ENCODE results near the gene NAALADL2. TPM values are rescaled to one million over a fixed set of nuclear protein-coding genes. Genes with fewer than 3 reads are reported as not detected.

The NAALADL2 gene
- total RNA-seq, 5 donors from 2014 or later (not counting 1 experiment from before 2014, with no cell fraction given), result 0.13 to 1.4 (median 0.36) TPM; not detected in 1

GRCh38 chr3:174957551-174958001 is 98.4 kb downstream of the NAALADL2 start:
- Histone ChIP-seq H3K9me3 (no peaks in the 10 kb centered on the region), H3K36me3 (ENCODE audit: control insufficient read depth in 2 of 2, extremely low read depth in 1 of 2, insufficient read depth in 1 of 2, low read length in 1 of 2) (no peaks in the 10 kb centered on the region), H3K27ac (ENCODE audit: low read length) (no peak overlapping the region), H3K27me3 (replicated peaks in 1 of 2; ENCODE audit: control insufficient read depth in 2 of 2, extremely low read depth in 1 of 2, insufficient read depth in 2 of 2, low read length in 1 of 2) (no peaks in the 10 kb centered on the region), H3K4me3 (ENCODE audit: control insufficient read depth in 1 of 2, extremely low read depth in 1 of 2, low read length in 1 of 2) (no peak overlapping the region), H3K4me1 (ENCODE audit: control insufficient read depth in 1 of 2, extremely low read depth in 1 of 2, insufficient read depth in 2 of 2, low read length in 2 of 2) (no peaks in the 10 kb centered on the region)
- no peak overlapping the region for H3K4me3 Mint-ChIP-seq
- H3K27me3 Mint-ChIP-seq, result no peaks in the 10 kb centered on the region
- peaks cover 0 to 5% (median 3%) of the 10 kb centered on the region in 3 donors for H3K9me3 Mint-ChIP-seq
- POLR2A ChIA-PET, result no interaction called here
- CTCF ChIA-PET, result no interaction called here
- no peaks in the 10 kb centered on the region for H3K36me3 Mint-ChIP-seq
- no peak overlapping the region for H3K27ac Mint-ChIP-seq
- ATAC-seq (replicated peaks in 1 of 4) (no peak), DNase-seq (no peak)
- H3K4me1 Mint-ChIP-seq, result no peaks in the 10 kb centered on the region

- Histone ChIP-seq H3K27ac (ENCODE audit: low read length) (no peak overlapping the region), H3K4me1 (ENCODE audit: control insufficient read depth in 1 of 2, extremely low read depth in 1 of 2, insufficient read depth in 2 of 2, low read length in 2 of 2) (no peaks in the 10 kb centered on the region), H3K9me3 (no peaks in the 10 kb centered on the region), H3K27me3 (replicated peaks in 1 of 2; ENCODE audit: control insufficient read depth in 2 of 2, extremely low read depth in 1 of 2, insufficient read depth in 2 of 2, low read length in 1 of 2) (no peaks in the 10 kb centered on the region), H3K36me3 (ENCODE audit: control insufficient read depth in 2 of 2, extremely low read depth in 1 of 2, insufficient read depth in 1 of 2, low read length in 1 of 2) (no peaks in the 10 kb centered on the region), H3K4me3 (ENCODE audit: control insufficient read depth in 1 of 2, extremely low read depth in 1 of 2, low read length in 1 of 2) (no peak overlapping the region)
- Mint-ChIP-seq H3K36me3 (no peaks in the 10 kb centered on the region), H3K27ac (no peak overlapping the region), H3K9me3 (peaks cover 0 to 5% (median 3%) of the 10 kb centered on the region in 3 donors), H3K27me3 (no peaks in the 10 kb centered on the region), H3K4me1 (no peaks in the 10 kb centered on the region), H3K4me3 (no peak overlapping the region)
- DNase-seq, result no peak
- ATAC-seq (replicated peaks in 1 of 4), result no peak
- 100% methylated on average over 2 of the region's 5 CpGs for WGBS (ENCODE audit: insufficient coverage)
- CTCF ChIA-PET, result no interaction called here
- POLR2A ChIA-PET, result no interaction called here
Observed at GRCh38 chr3:174958671-174959328, 99.7 kb downstream of the NAALADL2 start.

GRCh38 chr3:174959556-174960065 is 100.5 kb downstream of the NAALADL2 start:
- POLR2A ChIA-PET, result no interaction called here
- WGBS (ENCODE audit: insufficient coverage), result no CpG with 5 or more reads among the region's 4 CpGs
- H3K27me3 ChIP-seq (replicated peaks in 1 of 2; ENCODE audit: control insufficient read depth in 2 of 2, extremely low read depth in 1 of 2, insufficient read depth in 2 of 2, low read length in 1 of 2), result no peaks in the 10 kb centered on the region
- Mint-ChIP-seq H3K4me3 (no peak overlapping the region), H3K27ac (no peak overlapping the region), H3K27me3 (no peaks in the 10 kb centered on the region), H3K4me1 (no peaks in the 10 kb centered on the region), H3K36me3 (no peaks in the 10 kb centered on the region), H3K9me3 (peaks cover 0 to 5% (median 3%) of the 10 kb centered on the region in 3 donors)
- DNase-seq (no peak), ATAC-seq (replicated peaks in 1 of 4) (no peak)
- H3K27ac ChIP-seq (ENCODE audit: low read length), result no peak overlapping the region
- H3K4me1 ChIP-seq (ENCODE audit: control insufficient read depth in 1 of 2, extremely low read depth in 1 of 2, insufficient read depth in 2 of 2, low read length in 2 of 2), result no peaks in the 10 kb centered on the region
- CTCF ChIA-PET, result no interaction called here
- no peaks in the 10 kb centered on the region for H3K9me3 ChIP-seq
- H3K4me3 ChIP-seq (ENCODE audit: control insufficient read depth in 1 of 2, extremely low read depth in 1 of 2, low read length in 1 of 2), result no peak overlapping the region
- no peaks in the 10 kb centered on the region for H3K36me3 ChIP-seq (ENCODE audit: control insufficient read depth in 2 of 2, extremely low read depth in 1 of 2, insufficient read depth in 1 of 2, low read length in 1 of 2)

GRCh38 chr3:174960898-174961297 is 101.8 kb downstream of the NAALADL2 start:
- ChIA-PET CTCF (no interaction called here), POLR2A (interaction anchor here in 1 of 2 donors (0.6 kb wide), 1 partner anchor 1499 kb away, joined by 3 read pairs; no protein-coding TSS in a partner anchor)
- WGBS (ENCODE audit: insufficient coverage), result no CpG with 5 or more reads among the region's 1 CpG
- Histone ChIP-seq H3K27me3 (replicated peaks in 1 of 2; ENCODE audit: control insufficient read depth in 2 of 2, extremely low read depth in 1 of 2, insufficient read depth in 2 of 2, low read length in 1 of 2) (no peaks in the 10 kb centered on the region), H3K27ac (ENCODE audit: low read length) (no peak overlapping the region), H3K9me3 (no peaks in the 10 kb centered on the region), H3K4me1 (ENCODE audit: control insufficient read depth in 1 of 2, extremely low read depth in 1 of 2, insufficient read depth in 2 of 2, low read length in 2 of 2) (no peaks in the 10 kb centered on the region), H3K36me3 (ENCODE audit: control insufficient read depth in 2 of 2, extremely low read depth in 1 of 2, insufficient read depth in 1 of 2, low read length in 1 of 2) (no peaks in the 10 kb centered on the region), H3K4me3 (ENCODE audit: control insufficient read depth in 1 of 2, extremely low read depth in 1 of 2, low read length in 1 of 2) (no peak overlapping the region)
- peaks cover 0 to 5% (median 3%) of the 10 kb centered on the region in 3 donors for H3K9me3 Mint-ChIP-seq
- no peaks in the 10 kb centered on the region for H3K4me1 Mint-ChIP-seq
- H3K27me3 Mint-ChIP-seq, result no peaks in the 10 kb centered on the region
- no peak for ATAC-seq (replicated peaks in 1 of 4)
- no peak for DNase-seq
- no peak overlapping the region for H3K4me3 Mint-ChIP-seq
- H3K36me3 Mint-ChIP-seq, result no peaks in the 10 kb centered on the region
- no peak overlapping the region for H3K27ac Mint-ChIP-seq

- Mint-ChIP-seq H3K27ac (no peak overlapping the region), H3K9me3 (peaks cover 3 to 5% (median 4%) of the 10 kb centered on the region in 3 donors), H3K4me1 (no peaks in the 10 kb centered on the region), H3K4me3 (no peak overlapping the region), H3K36me3 (no peaks in the 10 kb centered on the region), H3K27me3 (no peaks in the 10 kb centered on the region)
- no peak overlapping the region for H3K4me3 ChIP-seq (ENCODE audit: control insufficient read depth in 1 of 2, extremely low read depth in 1 of 2, low read length in 1 of 2)
- no peaks in the 10 kb centered on the region for H3K36me3 ChIP-seq (ENCODE audit: control insufficient read depth in 2 of 2, extremely low read depth in 1 of 2, insufficient read depth in 1 of 2, low read length in 1 of 2)
- DNase-seq, result no peak
- no peaks in the 10 kb centered on the region for H3K4me1 ChIP-seq (ENCODE audit: control insufficient read depth in 1 of 2, extremely low read depth in 1 of 2, insufficient read depth in 2 of 2, low read length in 2 of 2)
- ATAC-seq (replicated peaks in 1 of 4), result no peak
- WGBS (ENCODE audit: insufficient coverage), result no CpG with 5 or more reads among the region's 5 CpGs
- no peak overlapping the region for H3K27ac ChIP-seq (ENCODE audit: low read length)
- ChIA-PET POLR2A (no interaction called here), CTCF (no interaction called here)
- no peaks in the 10 kb centered on the region for H3K9me3 ChIP-seq
- no peaks in the 10 kb centered on the region for H3K27me3 ChIP-seq (replicated peaks in 1 of 2; ENCODE audit: control insufficient read depth in 2 of 2, extremely low read depth in 1 of 2, insufficient read depth in 2 of 2, low read length in 1 of 2)
Observed at GRCh38 chr3:174973465-174973864, 114.3 kb downstream of the NAALADL2 start.

GRCh38 chr3:174986685-174987084 is 127.6 kb downstream of the NAALADL2 start:
- Mint-ChIP-seq H3K4me1 (no peaks in the 10 kb centered on the region), H3K27ac (no peak overlapping the region), H3K9me3 (peaks cover 0 to 24% (median 9%) of the 10 kb centered on the region in 3 donors), H3K27me3 (no peaks in the 10 kb centered on the region), H3K4me3 (no peak overlapping the region), H3K36me3 (no peaks in the 10 kb centered on the region)
- Histone ChIP-seq H3K36me3 (ENCODE audit: control insufficient read depth in 2 of 2, extremely low read depth in 1 of 2, insufficient read depth in 1 of 2, low read length in 1 of 2) (no peaks in the 10 kb centered on the region), H3K4me3 (ENCODE audit: control insufficient read depth in 1 of 2, extremely low read depth in 1 of 2, low read length in 1 of 2) (no peak overlapping the region), H3K27ac (ENCODE audit: low read length) (no peak overlapping the region), H3K9me3 (no peaks in the 10 kb centered on the region), H3K27me3 (replicated peaks in 1 of 2; ENCODE audit: control insufficient read depth in 2 of 2, extremely low read depth in 1 of 2, insufficient read depth in 2 of 2, low read length in 1 of 2) (no peaks in the 10 kb centered on the region), H3K4me1 (ENCODE audit: control insufficient read depth in 1 of 2, extremely low read depth in 1 of 2, insufficient read depth in 2 of 2, low read length in 2 of 2) (no peaks in the 10 kb centered on the region)
- ChIA-PET CTCF (no interaction called here), POLR2A (no interaction called here)
- DNase-seq (no peak), ATAC-seq (replicated peaks in 1 of 4) (no peak)
